ENCODE measurements around the gene ZNF576.
A peak's percentile ranks its signal among the peaks of the same experiment; 100 is the strongest.
"Not testable (repeated sequence)": the region's sequence is repeated elsewhere in the genome, so short reads cannot be mapped to it uniquely, and the experiment has no call there.

Gene ZNF576

DNA sequence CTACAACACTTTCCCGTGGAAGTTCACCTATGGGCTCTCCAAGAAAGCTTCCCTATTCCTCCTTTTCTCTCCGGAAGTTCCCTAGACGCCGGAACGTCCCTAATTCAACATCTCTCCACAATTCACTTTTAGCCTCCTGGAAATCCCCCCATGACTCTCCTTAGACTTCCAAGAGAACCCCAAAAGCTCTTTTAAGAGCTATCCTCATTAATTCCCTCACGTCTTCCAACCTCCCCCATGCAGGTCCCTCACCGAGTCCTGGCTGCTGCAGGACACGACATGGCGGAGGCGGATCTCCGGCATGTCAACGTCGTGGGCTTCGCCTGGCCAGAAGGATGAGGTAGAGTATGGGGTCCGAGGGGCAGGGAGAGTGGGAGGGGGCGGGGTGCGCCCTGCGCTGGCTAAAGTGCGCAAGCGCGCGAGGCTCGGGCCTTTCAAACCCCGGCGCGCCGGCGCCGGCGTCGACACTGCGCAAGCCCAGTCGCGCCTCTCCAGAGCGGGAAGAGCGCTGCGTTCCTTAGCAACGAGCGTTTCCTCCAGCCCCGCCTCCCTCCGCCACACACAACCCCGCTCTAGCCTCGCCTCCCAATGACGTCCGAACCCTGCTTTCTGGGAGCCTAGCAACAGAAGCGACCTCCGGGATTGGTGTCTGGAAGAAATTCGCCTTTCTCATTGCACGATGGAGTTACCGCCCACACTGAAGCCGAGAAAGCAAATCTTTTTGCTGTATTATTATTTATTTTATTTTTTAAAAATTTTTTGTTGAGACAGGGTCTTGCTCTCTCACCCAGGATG, 21.0 kb upstream of the ZNF576 start, which contains the start of the genes PINLYP and XRCC1:
Gene PINLYP, plus strand, starts transcription at position 646 of the 795 bp plus-strand sequence. CDS start 1,391 bp downstream, outside the sequence.
Gene XRCC1, minus strand, starts transcription at position 372 of the 795 bp plus-strand sequence. Its CDS starts 69 bp downstream, at position 303.
- peak; percentile 97 for DNase-seq (ENCODE audit: low spot score)

GRCh38 chr19:43575955-43576878, 20.2 kb upstream of the ZNF576 start:
- DNase-seq (ENCODE audit: low spot score), result no peak

DNA sequence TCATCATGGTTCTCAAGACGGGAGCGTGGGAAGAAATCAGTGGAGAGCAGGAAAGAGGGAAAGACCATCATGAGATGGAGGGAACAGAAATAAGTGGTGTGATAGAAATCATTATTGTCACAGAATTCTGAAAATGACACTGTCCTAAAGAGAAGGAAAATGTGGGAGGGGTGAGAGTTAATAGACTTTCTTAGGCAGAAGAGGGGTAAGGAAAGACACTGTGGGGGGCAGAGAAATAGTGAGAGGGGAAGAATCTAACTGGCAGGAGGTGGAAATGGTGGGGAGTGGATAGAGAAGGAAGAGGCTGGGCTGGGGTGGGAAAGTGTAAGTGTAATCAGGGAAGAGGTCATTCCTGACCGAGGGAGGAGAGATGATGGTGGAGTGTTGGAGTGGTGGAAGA, 17.6 kb upstream of the ZNF576 start:
- DNase-seq (ENCODE audit: low spot score), result no peak

DNA sequence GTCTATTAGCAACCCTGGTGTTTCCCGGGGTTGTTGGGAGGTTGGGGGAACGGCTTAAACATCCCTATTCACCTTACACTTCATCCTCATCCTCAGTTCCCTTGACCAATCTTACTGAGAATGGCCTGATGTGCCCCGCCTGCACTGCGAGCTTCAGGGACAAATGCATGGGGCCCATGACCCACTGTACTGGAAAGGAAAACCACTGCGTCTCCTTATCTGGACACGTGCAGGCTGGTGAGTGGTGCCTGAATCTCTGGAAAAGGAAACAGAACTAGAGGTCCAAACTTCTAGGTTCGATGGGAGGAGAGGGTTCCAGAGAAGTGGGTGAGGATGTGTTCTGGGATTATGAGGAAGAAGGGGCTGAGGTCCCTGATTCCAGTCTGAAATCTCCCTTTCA, 14.9 kb upstream of the ZNF576 start:
- no peak for DNase-seq (ENCODE audit: low spot score)

DNA sequence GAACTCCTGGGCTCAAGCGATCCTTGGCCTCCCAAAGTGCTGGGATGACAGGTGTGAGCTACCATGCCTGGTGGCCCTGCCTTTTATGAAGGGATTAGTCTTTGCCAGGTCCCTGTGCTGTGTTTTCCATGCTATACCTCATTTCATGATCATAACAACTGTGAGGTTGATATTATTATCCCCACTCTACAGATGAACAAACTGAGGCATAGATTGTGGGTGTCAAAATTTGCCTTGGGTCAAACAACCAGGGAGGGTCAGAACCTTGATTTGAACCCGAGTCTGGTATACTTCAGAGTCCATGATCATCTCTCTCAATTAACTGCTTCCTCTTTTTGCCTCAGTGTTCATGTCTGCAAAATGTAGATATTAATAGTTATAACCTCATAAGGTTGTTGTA, 13.9 kb upstream of the ZNF576 start:
- DNase-seq (ENCODE audit: low spot score), result no peak

DNA sequence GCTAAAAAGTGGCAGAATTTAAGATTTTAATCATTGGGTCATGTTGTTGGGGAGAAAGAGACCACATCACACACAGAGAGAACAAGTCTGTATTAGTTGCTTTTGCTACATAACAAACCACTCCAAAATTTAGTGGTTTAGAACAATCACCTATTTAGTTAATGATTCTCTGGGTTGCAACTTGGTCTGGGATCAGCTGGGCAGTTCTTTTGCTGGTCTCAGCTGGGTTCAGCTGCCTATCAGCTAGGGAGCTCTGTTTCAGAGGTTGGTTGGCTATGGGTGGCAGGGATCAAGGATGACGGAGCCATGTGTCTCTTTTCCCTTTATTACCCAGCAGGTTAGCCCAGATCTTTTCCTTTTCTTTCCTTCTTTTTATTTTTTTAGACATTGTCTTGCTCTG, 11.9 kb upstream of the ZNF576 start:
- DNase-seq (ENCODE audit: low spot score), result no peak

DNA sequence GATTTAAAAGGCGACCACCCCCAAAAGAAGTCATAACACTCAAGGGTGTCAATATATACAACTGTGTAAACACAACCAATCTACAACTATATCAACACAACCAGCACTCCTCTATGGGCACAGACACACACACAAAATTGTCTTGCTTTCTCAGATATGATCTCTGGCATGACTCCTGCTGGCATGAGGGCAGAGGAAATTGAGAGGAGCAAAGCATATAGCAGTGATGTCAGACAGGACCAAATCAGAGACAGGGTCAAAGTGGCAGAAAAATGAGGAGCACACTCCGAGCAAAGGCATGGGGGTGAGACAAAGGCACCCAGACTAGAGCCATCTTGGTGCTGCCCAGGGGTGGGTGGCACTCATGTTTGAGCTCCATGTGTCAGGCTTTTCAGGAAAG, 10.0 kb upstream of the ZNF576 start:
- no peak for DNase-seq (ENCODE audit: low spot score)

- not testable (repeated sequence) for DNase-seq (ENCODE audit: low spot score)
Measured at GRCh38 chr19:43587029-43587428, 9.4 kb upstream of the ZNF576 start.

- no peak for DNase-seq (ENCODE audit: low spot score)
Measured at GRCh38 chr19:43589277-43589676, 7.1 kb upstream of the ZNF576 start.

- no peak for DNase-seq (ENCODE audit: low spot score)
Measured at GRCh38 chr19:43589678-43590077, 6.7 kb upstream of the ZNF576 start.

DNA sequence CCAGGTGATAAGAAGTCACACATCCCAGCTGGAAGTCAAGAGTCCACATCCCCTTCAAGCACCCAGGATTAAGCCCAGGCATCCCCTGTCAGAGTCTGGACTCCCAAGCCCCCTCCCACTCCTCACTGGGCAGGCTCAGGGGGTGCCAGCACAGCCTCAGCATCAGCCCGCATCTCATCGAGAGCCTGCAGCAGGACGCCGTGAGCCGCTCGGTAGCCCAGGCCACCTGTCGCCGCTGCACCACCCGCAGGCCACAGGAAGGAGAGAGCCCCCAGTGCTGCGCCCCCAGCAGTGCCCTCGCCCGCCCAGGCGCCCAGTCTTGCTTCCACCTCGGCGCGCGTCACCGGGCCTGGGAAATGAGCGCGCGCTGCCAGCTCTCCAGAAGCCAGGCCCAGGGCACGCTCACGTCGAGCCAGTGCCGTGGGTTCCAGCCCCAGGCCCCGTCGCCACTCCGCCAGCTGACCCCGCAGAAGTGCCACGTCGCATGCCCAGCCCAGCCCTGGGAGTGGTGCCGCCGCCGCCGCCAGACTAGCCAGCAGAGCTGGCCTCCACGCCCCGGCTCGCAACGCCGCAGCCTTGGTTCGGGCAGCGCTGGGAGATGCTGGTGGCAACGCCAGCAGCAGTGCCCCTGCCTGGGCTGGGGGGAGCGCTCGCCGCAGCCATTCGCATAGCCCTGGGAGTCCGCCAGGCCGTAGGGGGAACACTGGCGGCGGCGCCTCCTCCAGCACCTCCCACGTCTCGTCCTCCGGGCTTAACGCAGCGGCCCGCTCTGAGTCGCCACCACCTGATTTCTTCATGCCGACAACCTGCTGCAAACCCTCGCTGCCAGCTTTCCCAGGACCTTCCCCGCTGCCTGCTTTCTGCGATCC, 4.3 kb upstream of the ZNF576 start:
- DNase-seq (ENCODE audit: low spot score), result no peak

DNA sequence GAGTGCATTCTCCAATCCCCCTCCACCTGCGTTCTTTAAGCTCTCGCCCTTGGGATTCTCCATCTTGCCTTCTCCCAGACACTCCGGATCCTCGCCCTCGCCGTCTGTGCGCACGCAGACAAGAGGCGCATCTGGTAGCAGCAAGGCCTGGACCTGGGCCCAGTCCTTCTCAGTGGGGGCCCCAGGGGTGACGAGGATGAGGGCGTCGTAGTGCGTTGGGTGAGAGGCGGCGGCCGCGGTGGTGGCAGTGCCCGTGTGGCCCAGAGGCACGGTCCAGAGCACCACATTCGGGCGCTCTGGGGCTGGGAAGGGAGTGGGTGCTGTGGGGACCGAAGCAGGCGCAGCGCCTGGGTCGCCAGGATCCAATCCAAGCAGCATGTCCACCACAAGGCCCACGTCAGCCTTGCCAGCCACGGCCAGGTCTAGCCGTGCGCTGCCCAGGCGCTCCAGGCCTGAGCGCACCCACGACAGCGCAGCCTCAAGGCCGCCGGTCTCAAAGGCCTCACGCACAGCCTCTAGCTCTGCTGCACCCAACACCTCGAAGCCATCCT, 3.5 kb upstream of the ZNF576 start:
- DNase-seq (ENCODE audit: low spot score), result no peak

GRCh38 chr19:43594081-43594697, 2.2 kb upstream of the ZNF576 start:
- no peak for DNase-seq (ENCODE audit: low spot score)

DNA sequence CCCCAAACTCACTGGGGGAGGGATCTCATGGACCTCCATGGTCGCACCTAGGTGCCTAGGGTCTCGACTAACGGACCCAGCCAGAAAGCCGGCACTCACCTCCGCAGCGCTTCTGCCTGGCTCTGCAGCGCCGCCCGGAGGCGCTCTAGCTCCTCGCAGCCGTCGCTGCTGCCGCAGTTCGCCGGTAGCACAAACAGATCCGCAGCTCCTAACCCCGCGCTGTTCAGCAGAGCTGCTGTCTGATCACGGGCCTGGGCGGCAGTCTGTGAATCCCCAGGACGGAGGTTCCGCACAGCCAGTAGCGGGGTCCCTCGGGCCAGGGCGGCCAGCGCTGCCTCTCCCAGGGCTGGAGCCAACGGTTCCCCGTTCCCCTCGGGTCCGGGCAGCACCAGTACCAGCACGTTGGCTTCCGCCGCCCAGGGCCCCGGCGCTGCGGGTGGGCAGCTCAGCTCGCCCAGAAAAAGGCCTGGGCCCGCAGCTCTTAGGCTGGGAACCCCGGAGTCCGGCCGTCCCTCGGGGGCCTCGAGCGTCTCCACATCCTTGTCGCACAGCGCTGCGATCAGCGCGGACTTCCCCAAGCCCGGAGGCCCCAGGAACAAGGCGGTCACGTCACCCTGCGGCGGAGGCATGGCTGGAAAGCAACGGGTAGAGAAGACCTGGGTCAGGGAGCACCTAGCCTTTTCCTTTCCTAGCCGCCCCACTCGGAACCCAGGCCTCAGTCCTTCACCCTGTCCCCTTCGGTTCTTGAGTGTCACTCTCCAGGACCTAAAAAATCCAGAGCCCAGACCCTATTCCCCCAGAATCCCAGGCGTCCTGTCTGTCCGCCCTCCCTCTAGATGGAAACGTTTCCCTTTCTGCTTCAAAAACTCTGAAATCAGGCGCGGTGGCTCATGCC, 1.4 kb upstream of the ZNF576 start:
- DNase-seq (ENCODE audit: low spot score), result peak; percentile 83

GRCh38 chr19:43595605-43595998, 793 bp upstream of the ZNF576 start:
- DNase-seq (ENCODE audit: low spot score), result no peak

DNA sequence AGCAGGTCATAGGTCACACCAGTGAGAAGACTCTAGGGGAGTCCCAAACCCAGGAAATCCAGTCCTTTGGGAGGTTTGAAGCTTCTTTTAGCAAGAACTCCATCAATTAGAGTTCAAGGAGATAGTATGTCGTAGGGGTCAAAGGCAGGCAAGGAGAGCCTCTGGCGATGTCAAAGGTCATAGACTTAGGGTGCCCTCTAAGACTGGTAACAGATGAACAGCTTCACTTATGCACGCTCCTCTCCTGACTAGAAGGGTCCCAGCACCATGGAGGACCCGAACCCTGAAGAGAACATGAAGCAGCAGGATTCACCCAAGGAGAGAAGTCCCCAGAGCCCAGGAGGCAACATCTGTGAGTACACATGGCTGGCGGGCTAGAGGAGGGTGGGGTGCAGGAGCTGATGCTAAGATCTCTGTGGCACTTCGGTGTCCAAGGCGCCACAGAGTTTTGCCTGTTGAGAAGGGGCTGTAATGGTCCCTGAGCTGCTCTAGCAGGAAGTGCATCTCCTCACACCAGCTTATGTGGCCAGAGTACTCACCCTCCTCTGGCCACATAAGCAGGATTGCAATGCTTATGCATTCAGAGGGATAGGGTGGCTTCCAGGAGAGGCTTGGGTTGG, 557 bp downstream of the ZNF576 start:
- DNase-seq (ENCODE audit: low spot score), result no peak

GRCh38 chr19:43597876-43598275, 1.5 kb downstream of the ZNF576 start:
- DNase-seq (ENCODE audit: low spot score), result no peak

GRCh38 chr19:43598445-43599240, 2.2 kb downstream of the ZNF576 start:
- no peak for DNase-seq (ENCODE audit: low spot score)

All from ecto neural progenitor cell (in vitro differentiated cells).